Thymus (tissue), 11 donors: ENCODE data around the gene TCEAL8. TPM values are rescaled to one million over a fixed set of nuclear protein-coding genes. Genes with fewer than 3 reads are reported as not detected.

Source experiments
- DNase-seq, 9 donors: peaks; one replicate each; pipeline ENCODE4 v3.0.0-alpha.2; 2013; ENCODE audit warnings: low spot score in 9 of 9, low read depth in 6 of 9, missing footprints in 1 of 9
- H3K27ac ChIP-seq, 2 donors: one replicate each; pipeline ENCODE4 v1.5.1; 2013; ENCODE audit warnings: control low read depth in 1 of 2, low read depth in 1 of 2, low read length in 1 of 2, mild to moderate bottlenecking in 1 of 2, moderate library complexity in 1 of 2
- H3K27me3 ChIP-seq, 2 donors: one replicate each; pipeline ENCODE4 v1.5.1; 2013; ENCODE audit warnings: low read length in 1 of 2; ENCODE audit not compliant: control insufficient read depth in 2 of 2, insufficient read depth in 1 of 2
- H3K36me3 ChIP-seq, 2 donors: one replicate each; pipeline ENCODE4 v1.5.1; 2013; ENCODE audit warnings: low read length in 1 of 2, mild to moderate bottlenecking in 1 of 2, moderate library complexity in 1 of 2; ENCODE audit not compliant: control insufficient read depth in 2 of 2, insufficient read depth in 2 of 2
- H3K4me1 ChIP-seq, 2 donors: one replicate each; pipeline ENCODE4 v1.5.1; 2013; ENCODE audit warnings: low read length in 2 of 2; ENCODE audit not compliant: control insufficient read depth in 2 of 2, insufficient read depth in 2 of 2
- H3K4me3 ChIP-seq, 2 donors: one replicate each; pipeline ENCODE4 v1.5.1; 2013; ENCODE audit warnings: low read length in 2 of 2, control low read depth in 1 of 2, mild to moderate bottlenecking in 1 of 2
- H3K9me3 ChIP-seq, 2 donors: one replicate each; pipeline ENCODE4 v1.5.1; 2013; ENCODE audit warnings: low read length in 1 of 2, mild to moderate bottlenecking in 1 of 2; ENCODE audit not compliant: control insufficient read depth in 2 of 2, insufficient read depth in 1 of 2
- WGBS: extraction: QIAGEN DNeasy Blood & Tissue Kit; methylation state at CpG from one replicate; pipeline ENCODE4 v1.1.7; 2013; 5-methylcytosine and 5-hydroxymethylcytosine counted together
- polyA plus RNA-seq: library from polyadenylated mRNA; stranded (reverse); fragments of 200-250 nt; gene quantifications from one replicate; pipeline ENCODE4 v1.2.3, GENCODE V29; 2013
- total RNA-seq: library from RNA; stranded (reverse); fragments of 120-200 nt; gene quantifications from one replicate; pipeline ENCODE4 v1.2.4, GENCODE V29; 2013
- donor health status: healthy.

Gene TCEAL8
- total and polyA plus RNA-seq, 2 donors = 90.6 to 116 TPM

- DNase-seq = peak; percentile 19 to 76 (median 33)
- Histone ChIP-seq H3K4me1 (peaks cover 3% of the 10 kb centered on the region in 2 donors), H3K27ac (no peak overlapping the region), H3K27me3 (no peaks in the 10 kb centered on the region), H3K9me3 (no peaks in the 10 kb centered on the region), H3K36me3 (no peaks in the 10 kb centered on the region), H3K4me3 (no peak overlapping the region)
- 34% methylated on average over 7 of the region's 7 CpGs for WGBS
Measured at GRCh38 chrX:103211012-103211715, 43.8 kb downstream of the TCEAL8 start.

- Histone ChIP-seq H3K27me3 (no peaks in the 10 kb centered on the region), H3K27ac (no peak overlapping the region), H3K36me3 (no peaks in the 10 kb centered on the region), H3K4me1 (peaks cover 0 to 3% of the 10 kb centered on the region in 2 donors), H3K9me3 (no peaks in the 10 kb centered on the region), H3K4me3 (no peak overlapping the region)
- 97% methylated on average over 5 of the region's 5 CpGs for WGBS
- no peak for DNase-seq
Measured at GRCh38 chrX:103210056-103210455, 44.9 kb downstream of the TCEAL8 start.

Other genes starting within 250 kb of the TCEAL8 start
- gene BEX1, start 191.0 kb downstream of the TCEAL8 start, total RNA-seq = 2.3 TPM
- 3.1 TPM for gene BEX1, start 191.0 kb downstream of the TCEAL8 start, polyA plus RNA-seq
- 0.05 TPM for gene NXF3, start 162.0 kb downstream of the TCEAL8 start, total RNA-seq
- 0.68 TPM for gene NXF3, start 162.0 kb downstream of the TCEAL8 start, polyA plus RNA-seq
- gene BEX4, start 40.0 kb downstream of the TCEAL8 start, total RNA-seq = 39.0 TPM
- 105 TPM for gene BEX4, start 40.0 kb downstream of the TCEAL8 start, polyA plus RNA-seq
- gene TCEAL5, start 21.6 kb upstream of the TCEAL8 start, total RNA-seq = 0.42 TPM
- gene TCEAL5, start 21.6 kb upstream of the TCEAL8 start, polyA plus RNA-seq = 0.52 TPM
- 26.1 TPM for gene BEX2, start 55.8 kb upstream of the TCEAL8 start, total RNA-seq
- 77.7 TPM for gene BEX2, start 55.8 kb upstream of the TCEAL8 start, polyA plus RNA-seq
- gene TCEAL7, start 75.1 kb upstream of the TCEAL8 start, total RNA-seq = 6.1 TPM
- 18.6 TPM for gene TCEAL7, start 75.1 kb upstream of the TCEAL8 start, polyA plus RNA-seq
- gene TCEAL9, start 101.4 kb upstream of the TCEAL8 start, total RNA-seq = 33.2 TPM
- 192 TPM for gene TCEAL9, start 101.4 kb upstream of the TCEAL8 start, polyA plus RNA-seq
- gene BEX3, start 121.4 kb upstream of the TCEAL8 start, total RNA-seq = 126 TPM
- gene BEX3, start 121.4 kb upstream of the TCEAL8 start, polyA plus RNA-seq = 218 TPM